HG03139 (cell line): Measurements from ENCODE around the gene PDCD2L.
"Not testable (repeated sequence)": the region's sequence is repeated elsewhere in the genome, so short reads cannot be mapped to it uniquely, and the experiment has no call there.

Experiments used
- ATAC-seq: cut with Tn5 transposase; IDR thresholded peaks from one replicate; pipeline ENCODE4 v1.9.1; 2021; ENCODE audit not compliant: unreplicated experiment

The PDCD2L gene

DNA sequence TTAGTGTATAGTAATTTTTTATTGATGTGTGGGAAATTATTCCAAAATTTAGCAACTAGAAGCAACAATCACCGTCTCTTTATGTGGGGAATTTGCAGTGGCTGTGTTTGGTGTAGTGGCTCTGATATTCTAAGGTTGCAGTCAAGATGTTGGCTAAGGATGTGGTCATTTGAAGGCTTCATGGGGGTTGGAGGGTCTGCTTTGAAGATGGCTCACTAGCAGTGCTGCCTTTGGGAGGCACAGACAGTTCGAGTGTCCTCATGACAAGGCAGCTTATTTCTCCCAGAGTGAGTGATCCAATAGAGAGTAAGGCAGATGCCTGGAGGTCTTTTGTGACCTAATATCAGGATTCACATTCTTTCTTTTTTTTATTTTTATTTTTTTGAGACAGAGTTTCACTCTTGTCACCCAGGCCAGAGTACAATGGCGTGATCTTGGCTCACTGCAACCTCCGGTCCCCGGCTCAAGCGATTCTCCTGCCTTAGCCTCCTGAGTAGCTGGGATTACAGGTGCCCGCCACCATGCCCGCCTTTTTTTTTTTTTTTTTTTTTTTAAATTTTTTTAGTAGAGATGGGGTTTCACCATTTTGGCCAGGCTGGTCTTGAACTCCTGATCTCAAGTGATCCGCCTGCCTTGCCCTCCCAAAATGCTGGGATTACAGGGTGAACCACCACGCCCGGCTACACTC, 30.5 kb upstream of the PDCD2L start:
- no peak for ATAC-seq

DNA sequence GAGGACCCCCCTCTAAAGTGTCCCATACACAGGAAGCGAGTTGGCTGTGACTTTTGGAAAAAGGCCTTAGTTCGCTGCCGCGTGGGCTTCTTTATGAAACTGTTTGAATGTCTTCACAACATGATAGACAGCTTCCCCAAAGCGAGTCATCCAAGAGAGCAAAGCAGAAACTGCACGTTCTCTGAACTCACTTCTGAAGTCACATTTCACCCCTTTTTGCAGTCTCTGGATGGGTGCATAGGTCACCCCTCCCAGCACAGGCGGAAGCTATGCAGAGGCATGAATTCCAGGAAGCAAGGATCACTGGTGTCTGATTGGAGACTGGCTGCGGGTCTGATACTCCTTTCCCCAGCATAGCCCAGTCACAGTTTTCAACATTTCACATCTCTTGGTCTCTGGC, 28.6 kb upstream of the PDCD2L start:
- no peak for ATAC-seq

DNA sequence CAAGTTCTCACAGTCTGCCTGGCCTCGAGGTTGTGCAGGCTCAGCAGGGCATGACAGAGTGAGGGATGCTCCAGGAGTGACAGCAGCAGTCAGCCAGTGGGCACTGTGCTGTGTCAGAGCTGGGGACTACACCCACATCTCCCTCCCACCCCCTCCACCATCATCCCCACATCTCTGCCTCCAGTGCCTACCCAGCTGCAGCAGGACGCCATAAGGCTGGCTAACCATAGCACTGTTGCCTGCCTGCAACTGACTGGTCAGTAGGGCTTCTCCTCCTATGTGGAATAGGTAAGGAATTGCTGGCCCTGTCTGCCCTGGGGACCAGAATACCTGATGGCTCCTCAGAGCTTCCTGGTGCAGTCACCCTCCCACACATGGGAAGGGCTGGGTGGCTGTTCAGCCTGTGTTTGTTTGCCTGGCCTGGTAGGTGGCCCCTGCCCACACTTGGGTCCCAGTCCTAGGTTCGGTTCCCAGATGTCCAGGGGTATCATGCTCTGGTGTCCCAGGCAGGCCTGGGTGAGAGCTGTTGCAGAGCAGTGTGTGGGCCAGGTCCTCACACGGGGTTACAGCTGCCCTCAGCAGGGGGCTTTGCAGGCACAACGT, 23.5 kb upstream of the PDCD2L start:
- no peak for ATAC-seq

DNA sequence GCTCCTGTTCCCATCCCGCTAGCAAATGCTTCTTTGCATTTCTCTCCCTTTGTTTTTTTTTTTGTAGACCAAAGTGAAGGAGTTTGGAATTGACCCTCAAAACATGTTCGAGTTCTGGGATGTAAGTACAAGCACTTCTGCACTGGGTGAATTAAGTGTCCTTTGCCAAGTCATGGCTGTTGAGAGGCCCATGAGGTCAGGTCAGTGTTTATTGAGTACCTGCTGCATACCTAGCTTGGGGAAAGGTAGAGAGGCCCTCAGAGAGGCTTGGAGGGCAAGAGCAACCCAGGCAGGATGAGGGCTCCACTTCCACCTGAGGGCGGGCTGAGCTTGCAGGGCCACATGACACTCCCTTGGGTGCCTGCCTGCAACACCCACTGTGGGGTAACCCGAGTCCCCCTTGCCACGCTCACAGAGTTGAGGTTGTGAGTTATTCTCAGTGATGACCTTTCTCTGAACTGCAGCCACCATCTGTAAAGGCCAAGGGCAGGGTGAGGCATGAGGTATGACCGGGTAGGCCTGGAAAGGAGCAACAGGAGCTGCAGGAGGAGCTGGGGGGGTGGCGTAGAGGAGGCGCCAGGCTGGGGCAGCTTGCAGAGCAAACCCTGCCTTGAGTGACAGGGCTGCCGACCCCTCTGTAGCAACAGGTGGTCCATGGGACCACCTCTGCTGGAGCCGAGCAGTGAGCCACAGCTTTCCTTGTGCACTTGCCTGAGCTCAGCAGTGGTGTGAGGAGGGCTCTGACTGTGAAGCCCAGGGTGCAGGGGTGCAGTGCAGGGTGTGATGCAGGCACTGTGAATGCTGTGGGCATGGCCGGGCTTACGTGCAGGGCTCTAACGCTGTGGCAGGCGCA, 22.6 kb upstream of the PDCD2L start:
- ATAC-seq = no peak

DNA sequence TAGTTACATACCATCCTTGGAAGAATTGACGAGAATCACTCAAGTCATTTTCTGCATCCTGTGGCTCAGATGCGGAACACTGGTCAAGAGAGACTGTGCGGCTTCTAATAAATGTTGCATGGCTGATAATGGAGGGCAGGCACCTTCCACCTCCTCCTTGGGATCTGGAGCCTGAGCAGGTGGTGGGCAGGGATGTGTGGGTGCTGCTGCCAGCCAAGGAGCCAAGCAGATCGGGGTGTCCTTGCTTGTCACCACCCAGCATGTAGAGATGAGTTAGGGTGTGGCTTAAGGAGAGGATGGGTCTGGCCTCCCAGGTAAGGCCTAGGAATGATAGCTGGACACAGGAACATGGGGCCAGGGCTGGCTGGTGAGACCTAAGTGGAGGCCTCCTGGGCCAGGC, 21.7 kb upstream of the PDCD2L start:
- no peak for ATAC-seq

DNA sequence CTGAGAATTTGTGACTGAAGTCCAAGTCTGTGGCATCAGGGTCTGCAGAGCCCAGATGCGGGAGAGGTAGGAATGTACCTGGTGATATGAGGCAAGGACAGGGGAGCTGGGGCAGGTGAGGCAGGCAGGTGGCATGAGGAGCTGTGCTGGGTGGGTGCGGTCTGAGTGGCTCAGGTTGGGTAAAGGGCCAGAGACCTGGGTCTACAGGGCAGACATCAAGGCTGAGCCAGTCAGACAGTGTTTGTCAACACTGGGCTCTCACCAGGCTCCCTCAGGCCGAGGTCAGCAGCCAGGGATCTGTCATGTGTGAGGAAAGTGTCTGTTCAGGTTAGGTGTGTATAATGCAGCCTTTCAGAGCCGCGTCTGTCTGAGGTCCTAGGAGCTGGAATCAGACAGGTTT, 20.6 kb upstream of the PDCD2L start:
- no peak for ATAC-seq

DNA sequence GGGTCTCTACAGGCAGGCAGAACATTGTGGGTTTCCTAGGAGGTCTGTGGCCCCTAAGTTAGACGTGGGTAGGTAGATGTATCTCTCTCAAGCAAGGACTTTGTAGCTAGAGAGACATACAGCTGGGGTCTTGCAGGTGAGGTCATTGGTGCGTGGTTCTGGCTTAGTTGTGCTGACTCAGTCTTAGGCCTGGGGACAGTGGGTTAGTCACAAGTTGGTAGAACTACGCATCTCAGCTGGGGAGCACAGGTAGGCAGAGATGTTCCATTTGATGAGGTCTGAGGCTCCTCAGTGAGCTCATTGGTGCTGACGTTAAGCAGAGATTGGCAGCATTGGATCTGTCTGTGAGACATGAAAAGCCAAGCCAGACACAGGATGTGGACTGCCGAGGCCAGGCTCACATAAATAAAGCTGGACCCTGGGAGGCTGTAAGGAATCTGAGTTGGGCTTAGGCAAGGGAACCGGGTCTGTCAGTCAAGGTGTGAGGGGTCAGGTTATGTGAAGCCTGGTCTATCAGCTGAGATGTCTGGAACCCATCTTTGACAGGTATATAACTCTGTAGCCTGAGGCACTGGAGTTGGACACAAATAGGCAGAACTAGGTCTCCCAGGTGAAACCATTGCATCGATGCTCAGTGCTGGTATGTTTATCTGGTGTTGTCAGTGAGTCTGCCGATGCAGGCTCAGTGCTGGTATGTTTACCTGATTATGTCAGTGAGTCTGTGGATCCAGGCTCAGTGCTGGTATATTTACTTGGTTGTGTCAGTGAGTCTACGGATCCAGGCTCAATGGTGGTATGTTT, 17.4 kb upstream of the PDCD2L start:
- no peak for ATAC-seq

DNA sequence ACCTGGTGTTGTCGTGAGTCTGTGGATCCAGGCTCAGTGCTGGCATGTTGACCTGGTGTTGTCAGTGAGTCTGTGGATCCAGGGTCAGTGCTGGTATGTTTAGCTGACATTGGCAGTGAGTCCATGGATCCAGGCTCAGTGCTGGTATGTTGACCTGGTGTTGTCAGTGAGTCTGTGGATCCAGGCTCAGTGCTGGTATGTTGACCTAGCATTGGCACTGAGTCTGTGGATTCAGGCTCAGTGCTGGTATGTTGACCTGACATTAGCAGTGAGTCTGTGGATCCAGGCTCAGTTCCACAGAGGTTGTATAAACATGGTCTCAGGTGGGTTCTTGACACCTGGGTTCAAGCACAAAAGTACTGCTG, 16.8 kb upstream of the PDCD2L start:
- no peak for ATAC-seq

DNA sequence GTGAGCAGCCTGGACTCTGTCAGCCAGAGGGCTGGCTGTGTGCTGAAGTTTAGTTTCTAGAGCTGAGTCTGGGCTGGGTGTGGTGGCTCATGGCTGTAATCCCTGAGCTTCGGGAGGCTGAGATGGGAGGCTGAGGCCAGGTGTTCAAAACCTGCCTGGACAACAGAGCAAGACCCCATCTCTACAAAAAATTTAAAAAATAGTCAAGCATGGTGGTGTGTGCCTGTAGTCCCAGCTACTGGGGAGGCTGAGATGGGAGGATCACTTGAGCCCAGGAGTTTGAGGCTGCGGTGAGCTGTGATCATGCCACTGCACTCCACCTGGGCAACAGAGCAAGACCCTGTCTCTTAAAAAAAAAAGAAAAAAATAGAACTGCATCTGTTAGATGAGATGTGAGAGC, 15.5 kb upstream of the PDCD2L start:
- ATAC-seq = not testable (repeated sequence)

DNA sequence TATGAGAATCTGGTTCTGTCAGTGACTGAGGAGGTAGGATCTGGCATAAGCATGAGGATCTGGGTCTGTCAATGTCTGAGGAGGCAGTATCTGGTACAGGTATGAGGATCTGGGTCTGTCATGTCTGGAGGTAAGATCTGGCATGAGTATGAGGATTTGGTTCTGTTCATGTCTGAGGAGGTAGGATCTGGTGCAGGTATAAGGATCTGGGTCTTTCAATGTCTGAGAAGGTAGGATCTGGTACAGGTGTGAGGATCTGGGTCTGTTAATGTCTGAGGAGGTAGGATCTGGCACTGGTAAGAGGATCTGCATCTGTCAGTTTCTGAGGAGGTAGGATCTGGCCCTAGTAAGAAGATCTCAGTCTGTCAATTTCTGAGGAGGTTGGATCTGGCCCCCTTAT, 12.4 kb upstream of the PDCD2L start:
- no peak for ATAC-seq

DNA sequence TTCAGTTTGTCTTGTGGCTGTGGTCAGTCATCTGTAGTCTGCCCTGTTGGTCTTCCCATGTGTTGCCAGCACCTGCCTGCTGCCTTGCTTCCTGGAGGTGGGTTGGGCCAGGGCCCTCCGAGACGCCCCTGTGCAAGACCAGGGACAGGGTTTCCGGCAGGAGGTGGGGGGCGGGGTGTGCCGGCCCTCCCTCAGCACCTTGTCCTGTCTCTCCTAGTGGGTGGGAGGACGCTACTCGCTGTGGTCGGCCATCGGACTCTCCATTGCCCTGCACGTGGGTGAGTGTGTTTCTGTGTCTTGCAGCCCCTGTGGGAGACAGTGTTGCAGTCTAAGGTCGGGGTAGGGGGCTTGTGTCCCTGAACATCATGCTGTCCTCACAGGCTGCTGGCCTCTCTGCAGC, 11.2 kb upstream of the PDCD2L start:
- no peak for ATAC-seq

DNA sequence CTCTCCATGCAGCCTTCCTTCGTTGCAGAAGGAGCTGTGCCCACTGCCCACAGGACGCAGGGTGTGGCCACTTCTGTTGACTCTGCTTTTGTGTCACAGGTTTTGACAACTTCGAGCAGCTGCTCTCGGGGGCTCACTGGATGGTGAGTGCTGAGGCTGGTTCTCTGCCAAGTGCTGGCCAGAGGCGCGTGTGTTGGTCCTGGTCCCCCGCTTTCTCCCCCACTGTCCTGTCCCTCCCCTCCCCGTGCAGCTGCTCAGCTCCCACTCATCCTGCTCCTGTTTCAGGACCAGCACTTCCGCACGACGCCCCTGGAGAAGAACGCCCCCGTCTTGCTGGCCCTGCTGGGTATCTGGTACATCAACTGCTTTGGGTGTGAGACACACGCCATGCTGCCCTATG, 10.6 kb upstream of the PDCD2L start:
- no peak for ATAC-seq

DNA sequence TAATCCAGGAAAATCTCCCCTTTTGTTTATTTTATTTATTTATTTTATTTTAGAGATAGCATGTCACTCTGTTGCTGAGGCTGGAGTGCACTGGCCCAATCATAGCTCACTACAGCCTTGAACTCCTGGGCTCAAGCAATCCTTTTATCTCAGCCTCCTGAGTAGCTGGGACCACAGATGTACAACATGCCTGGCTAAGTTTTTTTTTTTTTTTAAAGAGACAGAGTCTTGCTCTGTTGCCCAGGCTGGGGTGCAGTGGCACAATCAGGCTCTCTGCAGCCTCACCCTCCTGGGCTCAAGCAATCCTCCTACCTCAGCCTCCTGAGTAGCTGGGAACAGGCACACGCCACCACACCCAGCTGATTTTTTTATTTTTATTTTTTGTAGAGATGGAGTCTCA, 6.3 kb upstream of the PDCD2L start:
- ATAC-seq = no peak

DNA sequence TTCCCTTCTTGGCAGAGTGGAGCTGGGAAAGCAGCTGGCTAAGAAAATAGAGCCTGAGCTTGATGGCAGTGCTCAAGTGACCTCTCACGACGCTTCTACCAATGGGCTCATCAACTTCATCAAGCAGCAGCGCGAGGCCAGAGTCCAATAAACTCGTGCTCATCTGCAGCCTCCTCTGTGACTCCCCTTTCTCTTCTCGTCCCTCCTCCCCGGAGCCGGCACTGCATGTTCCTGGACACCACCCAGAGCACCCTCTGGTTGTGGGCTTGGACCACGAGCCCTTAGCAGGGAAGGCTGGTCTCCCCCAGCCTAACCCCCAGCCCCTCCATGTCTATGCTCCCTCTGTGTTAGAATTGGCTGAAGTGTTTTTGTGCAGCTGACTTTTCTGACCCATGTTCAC, 4.3 kb upstream of the PDCD2L start:
- ATAC-seq = no peak

DNA sequence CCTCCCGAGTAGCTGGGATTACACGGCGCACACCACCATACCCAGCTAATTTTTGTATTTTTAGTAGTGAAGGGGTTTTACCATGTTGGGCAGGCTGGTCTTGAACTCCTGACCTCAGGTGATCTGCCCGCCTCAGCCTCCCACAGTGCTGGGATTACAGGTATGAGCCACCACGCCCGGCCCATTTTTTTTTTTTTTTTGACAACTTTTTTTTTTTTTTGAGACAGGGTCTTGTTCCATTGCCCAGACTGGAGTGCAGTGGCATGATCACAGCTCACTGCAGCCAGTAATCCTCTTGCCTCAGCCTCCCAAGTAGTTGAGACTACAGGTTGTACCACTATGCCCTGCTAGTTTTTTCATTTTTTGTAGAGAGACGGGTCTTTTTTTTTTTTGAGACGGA, 3.4 kb upstream of the PDCD2L start:
- ATAC-seq = not testable (repeated sequence)

DNA sequence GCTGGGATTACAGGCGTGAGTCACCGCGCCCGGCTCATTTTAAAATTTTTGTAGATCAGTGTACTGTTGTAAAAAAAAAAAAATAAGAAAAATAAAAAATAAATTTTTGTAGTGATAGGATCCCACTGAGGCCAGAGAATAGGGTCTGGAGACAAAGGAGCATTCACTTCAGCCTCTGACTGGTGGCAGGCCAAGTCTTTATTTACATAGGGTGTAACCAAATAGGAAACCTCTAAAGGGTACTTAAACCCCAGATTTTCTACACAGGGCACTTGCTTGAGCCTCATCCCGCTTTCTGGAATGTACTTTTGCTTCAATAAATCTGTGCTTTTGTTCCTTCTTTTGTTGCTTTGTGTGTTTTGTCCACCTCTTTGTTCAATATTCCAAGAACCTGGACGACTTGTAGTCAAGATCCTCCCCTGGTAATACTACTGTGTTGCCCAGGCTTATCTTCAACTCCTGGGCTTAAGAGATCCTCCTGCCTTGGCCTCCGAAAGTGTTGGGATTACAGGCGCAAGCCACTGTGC, 2.1 kb upstream of the PDCD2L start:
- no peak for ATAC-seq

DNA sequence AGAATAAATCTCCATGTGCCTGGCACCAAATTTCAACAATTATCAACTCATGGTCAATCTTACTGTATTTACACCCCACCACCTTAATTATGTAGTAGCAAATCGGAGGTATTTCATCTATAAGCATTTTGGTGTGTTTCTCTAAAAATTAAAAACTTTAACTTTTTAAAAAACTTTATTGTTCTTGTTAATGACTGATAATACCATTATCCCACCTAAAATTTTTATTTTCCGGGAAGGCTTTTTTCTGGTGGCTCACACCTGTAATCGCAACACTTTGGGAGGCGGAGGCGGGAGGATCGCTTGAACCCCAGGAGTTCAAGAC, 453 bp upstream of the PDCD2L start:
- no peak for ATAC-seq

DNA sequence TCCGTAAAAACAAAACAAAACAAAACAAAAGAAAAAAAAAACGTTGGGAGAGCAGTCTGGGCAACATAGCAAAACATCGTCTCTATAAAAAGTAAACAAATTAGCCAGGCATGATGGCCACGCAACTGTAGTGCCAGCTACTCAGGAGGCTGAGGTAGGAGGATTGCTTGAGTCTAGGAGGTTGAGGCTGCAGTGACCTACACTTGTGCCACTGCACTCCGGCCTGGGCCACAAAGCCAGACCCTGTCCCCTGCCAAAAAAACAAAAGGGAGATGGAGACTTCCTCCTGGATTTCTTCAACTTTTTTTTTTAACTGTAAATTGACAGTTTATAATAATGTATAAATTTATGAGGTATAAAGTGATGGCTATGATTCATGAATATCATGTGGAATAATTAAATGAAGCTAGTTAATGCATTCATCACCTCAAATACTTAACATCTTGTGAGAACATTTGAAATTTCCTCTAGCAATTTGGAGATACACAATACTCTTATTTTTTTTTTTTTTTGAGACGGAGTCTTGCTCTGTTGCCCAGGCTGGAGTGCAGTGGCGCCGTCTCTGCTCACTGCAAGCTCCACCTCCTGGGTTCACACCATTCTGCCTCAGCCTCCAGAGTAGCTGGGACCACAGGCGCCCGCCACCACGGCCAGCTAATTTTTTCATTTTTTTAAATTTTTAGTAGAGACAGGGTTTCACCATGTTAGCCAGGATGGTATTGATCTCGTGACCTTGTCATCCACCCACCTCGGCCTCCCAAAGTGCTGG, 1.9 kb downstream of the PDCD2L start:
- no peak for ATAC-seq

DNA sequence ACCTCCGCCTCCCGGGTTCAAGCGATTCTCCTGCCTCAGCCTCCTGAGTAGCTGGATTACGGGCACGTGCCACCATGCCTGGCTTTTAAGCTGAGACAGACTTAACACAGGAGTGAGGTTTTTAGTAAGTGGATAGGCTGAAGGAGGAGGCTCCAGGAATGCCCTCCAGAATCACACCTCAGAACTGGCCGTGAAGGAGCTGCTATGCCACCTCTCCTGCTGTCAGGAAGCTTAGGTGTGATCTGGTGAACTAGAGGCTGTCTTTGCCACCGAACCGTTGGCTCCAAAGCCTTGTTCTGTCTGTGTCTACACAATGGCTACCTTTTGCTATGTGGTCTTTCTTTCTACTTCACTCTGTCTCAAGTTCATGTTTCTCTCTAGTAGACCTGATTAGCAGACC, 4.2 kb downstream of the PDCD2L start:
- ATAC-seq = no peak
